ENCODE measurements around the gene DCAF16. TPM values are rescaled to one million over a fixed set of nuclear protein-coding genes. Genes with fewer than 3 reads are reported as not detected.

The DCAF16 gene
- total RNA-seq, 1 donor from 2014 or later, result 38.7 TPM

DNA sequence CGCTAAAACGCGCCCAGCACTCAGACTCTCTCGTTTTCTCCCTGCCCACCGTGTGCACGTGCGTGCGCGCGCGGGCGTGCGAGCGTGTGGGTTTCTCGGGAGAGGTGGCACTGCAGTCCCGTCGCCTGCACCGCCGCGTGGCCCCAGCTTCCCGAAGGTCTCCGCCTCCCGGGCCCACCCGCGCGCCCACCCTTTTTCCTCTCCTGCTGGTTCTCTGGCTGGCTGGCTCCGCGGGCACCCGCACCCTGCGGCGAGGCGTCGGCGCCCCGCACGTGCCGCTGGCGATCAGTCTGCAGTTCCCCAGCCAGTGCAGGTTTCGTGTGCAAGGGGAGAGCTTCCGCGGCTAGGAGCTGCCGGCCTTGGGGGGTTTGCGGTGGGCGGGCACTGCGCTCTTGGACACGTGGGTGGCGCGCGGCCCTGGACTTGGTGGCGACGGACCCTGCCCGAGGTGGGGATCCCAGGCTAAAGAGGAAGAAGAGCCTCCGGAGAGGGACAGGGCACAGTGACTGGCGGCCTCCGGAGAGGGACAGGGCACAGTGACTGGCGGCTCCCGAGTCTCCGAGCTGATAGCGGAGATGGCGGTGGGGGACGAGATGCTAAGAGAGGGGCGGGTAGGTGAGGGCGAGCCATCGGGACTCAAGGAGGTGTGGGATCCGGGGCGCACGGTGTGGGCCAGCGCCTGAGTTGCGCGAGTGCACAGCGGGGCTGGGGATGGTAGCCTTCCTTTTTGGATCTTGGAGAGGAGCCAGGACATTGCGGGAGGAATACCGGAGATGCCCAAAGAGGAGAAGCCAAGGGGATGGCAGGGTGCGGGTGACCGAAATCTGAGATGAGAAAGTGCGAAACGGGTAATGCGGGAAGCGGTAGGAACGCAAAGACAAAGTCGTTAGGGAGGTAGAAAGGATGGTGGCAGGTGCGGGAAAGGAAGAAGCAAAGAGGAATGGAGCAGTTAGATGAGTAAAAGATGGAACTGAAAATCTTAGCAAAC lies 29.0 kb downstream of the DCAF16 start, which contains the start of gene FAM184B:
Gene FAM184B, minus strand, starts transcription at position 322 of the 988 bp plus-strand sequence. CDS start 322 bp downstream, outside the sequence.
- DNase-seq, result no peak

DNA sequence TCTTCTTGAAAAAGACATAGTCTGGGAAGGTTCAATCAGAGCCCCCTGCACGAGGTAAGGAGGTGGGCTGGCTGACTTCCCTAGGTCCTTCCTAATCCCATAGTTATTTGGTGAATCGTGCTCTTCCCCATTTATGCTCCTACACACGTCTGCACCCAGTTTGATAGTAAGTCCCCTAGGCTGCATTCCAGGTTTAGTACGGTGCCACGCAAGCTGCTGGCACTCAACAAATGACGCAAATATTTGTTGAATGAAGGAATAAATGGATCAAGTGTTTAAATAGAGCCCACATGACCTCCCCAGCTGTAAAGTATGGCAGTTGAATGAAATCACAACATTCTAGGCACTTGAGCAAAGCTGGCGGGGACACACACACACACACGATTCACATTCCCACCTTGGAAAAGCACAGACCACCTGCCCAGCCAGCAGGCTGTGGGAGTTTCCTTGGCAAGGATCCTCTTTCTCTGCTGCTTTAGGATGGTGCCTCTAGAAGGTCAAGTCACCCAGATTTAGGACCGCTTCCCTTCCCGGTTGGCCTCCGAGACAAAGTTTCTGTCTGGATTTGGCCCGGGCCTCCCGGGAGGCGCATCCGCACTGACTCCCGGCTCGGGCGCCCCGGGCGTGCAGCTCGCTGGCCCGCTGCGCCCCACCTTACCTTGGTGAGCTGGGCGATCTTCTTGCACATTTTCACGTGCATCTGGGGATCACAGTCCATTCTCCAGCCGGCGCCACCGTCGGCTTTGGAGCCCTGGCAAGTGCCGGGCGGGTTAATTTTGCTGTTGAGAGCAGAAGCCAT lies 29.9 kb downstream of the DCAF16 start:
- DNase-seq, result no peak

DNA sequence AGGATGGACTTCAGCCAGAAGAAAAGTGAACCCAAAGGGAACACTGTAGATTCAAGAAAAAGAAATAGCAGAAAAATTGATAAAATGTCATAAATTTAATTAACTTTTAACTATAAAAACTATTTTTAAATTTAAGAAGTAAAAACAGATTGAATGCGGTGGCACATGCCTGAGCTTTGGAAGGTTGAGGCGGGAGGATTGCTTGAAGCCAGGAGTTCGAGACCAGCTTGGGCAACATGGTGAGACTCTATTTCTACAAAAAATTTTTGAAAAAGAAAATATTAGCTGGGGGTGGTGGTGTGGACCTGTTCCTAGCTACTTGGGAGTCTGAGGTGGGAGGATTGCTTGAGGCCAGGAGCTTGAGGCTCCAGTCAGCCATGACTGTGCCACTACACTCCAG lies 32.1 kb downstream of the DCAF16 start:
- DNase-seq, result no peak

DNA sequence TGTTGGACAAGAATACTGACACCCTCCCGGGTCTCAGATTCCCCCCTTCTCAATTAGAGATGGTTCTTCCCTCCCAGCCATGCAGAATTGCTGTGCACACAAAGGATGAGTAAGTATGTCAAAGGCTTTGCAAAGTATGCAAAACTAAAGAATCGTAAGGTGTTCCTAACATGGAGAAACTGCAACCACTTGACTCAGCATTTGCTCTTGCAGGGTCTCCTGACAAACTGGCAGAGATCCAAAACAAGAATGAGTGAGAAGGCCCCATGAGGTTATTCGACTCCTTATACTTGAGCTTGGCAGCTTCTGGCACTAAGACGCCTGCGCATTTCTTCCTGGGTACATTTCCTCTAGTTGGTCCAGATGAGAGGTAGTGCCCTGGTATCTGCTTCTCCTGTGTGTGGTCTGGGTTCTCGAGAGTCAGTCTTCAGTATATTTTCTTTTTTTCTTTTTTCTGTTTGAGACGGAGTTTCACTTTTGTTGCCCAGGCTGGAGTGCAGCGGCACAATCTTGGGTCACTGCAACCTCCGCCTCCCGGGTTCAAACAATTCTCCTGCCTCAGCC lies 37.3 kb downstream of the DCAF16 start:
- no peak for DNase-seq

DNA sequence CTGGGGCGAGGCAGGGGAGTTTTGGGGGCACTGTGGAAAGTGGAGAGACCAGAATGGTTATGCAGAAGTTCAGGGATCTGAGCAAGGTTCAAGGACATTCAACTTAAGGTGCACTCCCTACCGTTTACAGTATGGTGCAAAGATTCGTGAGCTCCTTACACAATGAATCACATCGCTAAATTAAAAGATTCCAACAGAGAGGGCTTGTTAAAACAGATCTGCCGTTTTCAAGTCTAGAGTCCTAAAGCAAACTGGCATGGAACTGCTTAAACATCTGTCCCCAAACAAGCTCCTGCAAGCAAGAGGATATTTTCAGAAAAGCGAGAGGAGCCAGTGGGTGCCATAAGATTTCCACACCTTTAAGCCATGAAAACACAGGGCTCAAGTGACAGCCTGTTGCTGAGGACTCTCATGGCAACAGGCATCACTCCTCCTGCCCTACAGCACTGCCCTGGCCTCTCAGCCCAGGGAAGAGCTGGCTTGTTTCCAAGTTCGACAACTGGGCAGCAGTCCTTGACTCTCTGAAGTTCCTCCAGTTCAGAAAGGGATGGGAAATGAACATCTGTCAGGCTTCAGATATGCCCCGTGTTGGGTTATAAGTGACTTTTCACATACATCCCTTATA lies 39.2 kb downstream of the DCAF16 start:
- DNase-seq, result no peak

DNA sequence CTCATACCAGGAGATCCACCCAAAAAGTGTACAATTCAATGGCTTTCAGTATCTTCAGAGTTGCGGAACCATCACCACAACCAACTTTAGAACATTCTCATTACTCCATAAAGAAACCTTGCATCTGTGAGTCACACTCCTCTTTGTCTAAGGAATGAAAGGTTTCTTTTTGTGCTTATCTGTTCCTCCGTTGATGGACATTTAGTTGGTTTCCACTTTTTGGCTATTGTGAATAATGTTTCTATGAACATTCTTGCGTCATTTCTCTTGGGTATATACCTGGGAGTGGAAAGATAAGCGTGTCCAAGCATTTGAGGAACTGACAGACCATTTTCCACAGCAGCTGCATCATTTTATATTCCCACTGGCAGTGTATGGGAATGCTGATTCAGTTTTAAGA lies 39.7 kb downstream of the DCAF16 start:
- no peak for DNase-seq

DNA sequence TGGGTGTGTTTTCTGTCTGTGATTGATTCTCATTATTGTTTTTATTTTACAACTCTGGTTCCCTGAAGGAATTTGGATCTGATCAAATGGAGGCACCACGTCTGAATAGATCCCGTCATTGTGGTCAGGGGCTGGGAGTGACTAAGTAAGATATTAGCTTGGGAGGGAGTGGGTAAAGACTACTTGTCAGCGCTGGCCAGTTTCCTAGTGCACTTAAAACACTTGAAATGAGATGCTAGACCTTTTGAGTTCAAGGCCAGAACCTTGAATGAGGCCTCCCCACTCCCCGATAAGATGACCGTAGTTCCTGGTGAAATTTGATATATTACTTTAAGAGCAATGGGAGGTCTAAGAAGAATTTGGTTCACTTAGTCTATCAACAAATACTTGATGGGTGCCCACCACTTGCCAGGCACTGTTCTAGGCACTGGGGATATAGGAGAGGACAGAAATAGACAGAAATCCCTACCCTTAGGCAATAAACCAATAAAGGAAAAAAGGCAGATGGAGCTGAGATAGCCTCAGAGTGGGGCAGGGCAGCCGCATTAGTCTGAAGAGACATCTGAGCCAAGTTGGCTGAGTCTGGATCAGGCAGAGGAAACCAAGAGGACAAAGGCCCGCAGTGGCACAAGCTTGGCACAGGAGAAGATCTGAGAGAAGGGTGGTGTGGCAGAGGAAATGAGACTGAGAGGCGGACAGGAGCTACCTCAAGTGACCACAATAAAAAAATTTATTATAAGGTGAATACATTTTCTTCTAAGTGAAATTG lies 41.0 kb downstream of the DCAF16 start:
- DNase-seq, result no peak

DNA sequence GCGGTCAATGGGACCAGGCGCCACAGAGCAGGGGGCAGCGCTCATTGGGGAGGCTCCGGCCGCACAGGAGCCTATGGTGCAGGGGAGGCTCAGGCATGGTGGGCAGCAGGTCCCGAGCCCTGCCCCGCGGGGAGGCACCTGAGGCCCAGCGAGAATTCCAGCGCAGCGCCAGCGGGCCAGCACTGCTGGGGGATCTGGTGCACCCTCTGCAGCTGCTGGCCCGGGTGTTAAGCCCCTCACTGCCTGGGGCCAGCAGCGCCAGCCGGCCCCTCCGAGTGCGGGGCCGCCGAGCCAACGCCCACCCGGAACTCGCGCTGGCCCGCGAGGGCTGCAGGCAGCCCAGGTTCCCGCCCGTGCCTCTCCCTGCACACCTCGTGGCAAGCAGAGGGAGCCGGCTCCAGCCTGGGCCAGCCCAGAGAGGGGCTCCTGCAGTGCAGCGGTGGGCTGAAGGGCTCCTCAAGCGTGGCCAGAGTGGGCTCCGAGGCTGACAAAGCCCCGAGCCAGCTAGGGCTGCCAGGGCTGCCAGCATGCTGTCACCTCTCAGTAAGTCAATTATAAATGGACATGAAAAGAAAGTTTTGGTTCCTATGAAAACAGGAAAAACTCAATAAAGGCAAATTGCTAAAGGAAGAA lies 43.6 kb downstream of the DCAF16 start:
- no peak for DNase-seq

DNA sequence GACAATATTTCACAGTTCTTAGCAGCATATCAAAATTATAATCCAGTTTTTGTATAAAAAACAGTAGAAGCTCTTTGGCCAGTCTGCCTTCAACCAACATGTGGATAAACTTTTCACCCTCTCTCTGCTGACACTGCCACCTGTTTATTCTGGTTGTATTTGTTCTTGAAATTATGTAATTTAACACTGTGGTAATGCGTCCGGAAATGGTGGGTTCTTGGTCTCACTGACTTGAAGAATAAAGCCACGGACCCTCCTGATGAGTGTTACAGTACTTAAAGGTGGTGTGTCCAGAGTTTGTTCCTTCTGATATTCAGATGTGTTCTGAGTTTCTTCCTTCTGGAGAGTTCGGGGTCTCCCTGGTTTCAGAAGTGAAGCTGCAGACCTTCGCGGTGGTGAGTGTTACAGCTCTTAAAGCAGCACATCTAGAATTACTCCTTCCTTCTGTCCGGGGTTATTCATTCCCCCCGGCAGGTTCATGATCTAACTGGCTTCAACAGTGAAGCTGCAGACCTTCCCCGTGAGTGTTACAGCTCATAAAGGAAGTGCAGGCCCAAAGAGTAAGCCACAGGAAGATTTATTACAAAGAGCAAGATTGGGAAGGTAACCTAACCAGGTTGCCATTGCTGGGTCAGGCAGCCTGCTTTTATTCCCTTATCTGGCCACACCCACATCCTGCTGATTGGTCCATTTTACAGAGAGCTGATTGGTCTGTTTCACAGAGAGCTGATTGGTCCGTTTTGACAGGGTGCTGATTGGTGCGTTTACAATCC lies 44.9 kb downstream of the DCAF16 start:
- no peak for DNase-seq

DNA sequence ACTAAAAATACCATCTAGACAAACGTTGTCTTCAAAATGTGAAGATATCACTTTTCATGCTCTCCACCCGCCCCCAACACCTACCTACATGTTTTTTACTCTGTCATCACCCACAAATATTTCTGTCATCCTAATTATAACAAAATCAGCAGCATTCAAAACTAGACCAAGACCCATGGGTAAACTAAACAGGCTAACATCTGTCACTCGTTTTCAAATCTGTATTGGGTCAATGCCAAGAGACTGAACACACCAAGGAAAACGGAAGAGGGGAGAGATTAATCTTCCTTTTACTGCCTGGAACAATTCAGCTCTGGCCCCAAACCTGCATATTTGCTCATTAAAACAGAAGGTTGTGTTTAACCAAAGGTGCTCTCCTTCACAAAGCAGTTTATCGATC lies 46.6 kb downstream of the DCAF16 start:
- no peak for DNase-seq

DNA sequence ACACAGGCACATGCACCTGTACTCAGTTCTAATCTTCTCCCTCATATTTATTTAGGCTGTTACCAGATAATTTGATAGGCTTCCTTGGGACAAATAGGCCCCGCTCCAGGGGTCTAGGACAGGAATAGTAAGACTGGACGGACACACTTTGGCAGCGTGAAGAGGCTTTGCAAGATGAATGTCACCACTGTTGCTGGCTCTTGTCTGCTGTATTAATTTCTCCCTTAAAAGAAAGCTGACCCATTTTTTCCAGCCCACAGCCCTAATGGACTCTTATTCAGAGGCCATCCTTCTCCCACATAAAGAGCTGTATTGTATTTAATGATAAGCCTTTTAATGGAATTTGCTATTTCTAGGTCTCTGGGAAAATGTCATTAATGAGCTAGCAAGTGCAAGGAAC lies 47.1 kb downstream of the DCAF16 start:
- DNase-seq, result no peak

DNA sequence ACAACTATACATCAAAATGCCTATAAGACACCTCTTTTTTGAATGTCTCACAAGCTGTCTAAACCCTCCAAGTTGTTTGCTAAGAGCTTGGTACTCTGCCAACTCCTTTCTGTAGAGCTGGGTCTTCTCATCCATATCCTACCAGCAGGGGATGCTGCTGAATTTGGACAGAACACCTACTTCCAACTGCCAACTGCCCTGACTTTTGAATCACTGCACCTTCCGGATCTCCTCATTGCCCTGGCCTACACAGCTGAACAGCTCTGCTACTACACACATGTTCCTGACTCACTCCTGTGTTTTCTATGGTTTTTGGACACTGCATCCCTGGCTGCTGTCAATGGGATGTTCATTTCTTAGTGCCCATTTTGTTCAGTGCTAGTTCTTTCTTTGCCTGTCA lies 47.8 kb downstream of the DCAF16 start:
- DNase-seq, result no peak

DNA sequence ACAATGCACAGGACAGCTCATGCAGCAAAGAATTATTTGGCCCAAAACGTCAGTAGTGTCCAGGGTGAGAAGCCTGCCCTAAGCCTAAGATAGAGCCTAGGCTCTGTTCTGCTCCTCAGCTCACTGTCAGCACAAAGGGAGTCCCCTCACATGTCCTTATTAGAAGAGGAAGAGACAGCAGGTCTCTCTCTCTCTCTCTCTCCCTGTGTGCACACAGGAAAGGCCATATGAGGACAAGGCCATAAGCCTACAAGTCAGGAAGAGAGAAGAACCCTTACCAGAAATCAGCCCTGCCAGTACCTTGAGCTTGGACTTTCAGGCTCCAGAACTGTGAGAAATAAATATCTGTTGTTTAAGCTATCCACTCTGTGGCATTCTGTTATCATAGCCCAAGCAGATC lies 49.5 kb downstream of the DCAF16 start:
- DNase-seq, result no peak

DNA sequence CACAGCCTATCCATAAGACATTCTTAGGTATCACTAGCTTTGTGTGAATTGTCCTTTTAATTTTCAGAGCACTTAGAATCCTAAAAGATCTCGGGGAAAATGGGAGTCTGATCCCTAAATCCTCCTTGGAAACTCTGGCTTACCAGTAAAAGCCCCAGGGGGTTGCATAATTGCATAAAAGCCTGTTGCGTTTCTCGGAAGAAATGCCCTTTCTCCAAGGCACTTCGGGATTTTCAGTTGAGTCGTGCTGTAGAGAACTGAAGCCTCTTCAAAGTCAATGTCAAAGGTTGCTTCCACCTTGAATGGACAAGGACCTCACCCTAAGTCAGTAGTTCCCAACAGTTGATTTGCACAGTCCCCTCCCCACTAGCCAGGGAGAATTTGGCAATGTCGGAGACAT lies 49.9 kb downstream of the DCAF16 start:
- DNase-seq, result no peak

DNA sequence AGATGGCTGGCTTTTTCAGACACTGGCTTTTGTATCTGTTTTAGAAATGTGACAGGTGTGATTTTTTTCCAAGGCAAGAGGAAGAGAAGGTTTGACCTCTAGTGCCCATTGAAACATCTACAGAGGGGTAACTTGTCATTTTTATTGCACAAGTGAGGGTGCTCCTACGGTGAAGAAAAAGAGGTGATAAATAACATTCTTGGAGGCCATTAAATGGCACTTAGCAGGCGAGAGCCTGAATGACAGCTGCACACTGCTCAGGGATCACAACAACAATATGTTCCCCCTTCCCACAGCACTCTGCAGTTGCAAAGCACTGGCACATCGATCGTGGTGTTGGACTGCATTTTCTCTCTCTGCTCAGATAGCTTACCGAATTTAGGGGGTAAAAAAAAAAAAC lies 52.1 kb downstream of the DCAF16 start:
- no peak for DNase-seq

DNA sequence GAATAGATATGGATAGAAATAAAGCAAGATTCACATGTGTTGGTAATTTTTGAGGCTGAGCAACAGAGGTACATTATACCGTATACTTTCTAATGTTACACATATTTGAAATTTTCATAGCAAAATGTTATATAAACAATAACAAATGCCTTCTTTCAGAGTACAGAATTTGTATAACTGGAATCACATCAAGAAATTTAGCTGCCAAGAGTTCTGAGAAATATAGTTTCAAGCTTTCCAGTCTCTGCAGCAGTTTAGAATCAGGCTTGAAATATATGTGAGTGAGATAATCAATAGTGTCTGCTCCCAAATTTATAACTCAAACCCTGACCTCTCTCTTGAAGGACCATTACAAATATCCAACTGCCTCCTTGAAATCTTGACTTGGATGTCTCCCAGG lies 52.9 kb downstream of the DCAF16 start:
- no peak for DNase-seq

DNA sequence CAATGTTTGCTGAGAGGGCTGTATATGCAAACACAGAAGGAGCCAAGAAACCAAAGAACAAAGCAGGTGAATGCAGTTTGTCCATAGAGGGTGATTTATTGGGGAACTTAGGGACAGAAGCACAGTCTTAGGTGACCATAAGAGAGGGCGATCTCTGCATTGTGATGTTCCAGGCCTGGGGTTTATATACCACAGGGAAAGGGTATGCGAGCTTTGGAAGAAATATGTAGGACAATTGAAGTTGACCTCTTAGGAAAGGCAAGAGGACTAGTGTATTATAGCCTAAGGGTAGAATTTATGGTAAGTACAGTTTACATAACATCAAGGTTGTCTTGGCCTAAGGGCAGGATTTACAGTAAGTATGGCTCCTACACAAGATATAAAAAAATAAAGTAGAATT lies 56.9 kb downstream of the DCAF16 start:
- no peak for DNase-seq
